Stimulated activated CD8-positive, alpha-beta memory T cell treated with anti-CD3 and anti-CD28 coated beads, Interleukin-12 subunit alpha, Interleukin-12 subunit beta, amount 100 ng/mL, for 24 hours (primary cell): ENCODE data around the gene PDE4B.
"Not testable (repeated sequence)": the region's sequence is repeated elsewhere in the genome, so short reads cannot be mapped to it uniquely, and the experiment has no call there.

ENCODE experiments used
- DNase-seq: peaks from one replicate; pipeline ENCODE4 v3.0.0-alpha.2; 2020; ENCODE audit errors: extremely low read depth

PDE4B gene

DNA sequence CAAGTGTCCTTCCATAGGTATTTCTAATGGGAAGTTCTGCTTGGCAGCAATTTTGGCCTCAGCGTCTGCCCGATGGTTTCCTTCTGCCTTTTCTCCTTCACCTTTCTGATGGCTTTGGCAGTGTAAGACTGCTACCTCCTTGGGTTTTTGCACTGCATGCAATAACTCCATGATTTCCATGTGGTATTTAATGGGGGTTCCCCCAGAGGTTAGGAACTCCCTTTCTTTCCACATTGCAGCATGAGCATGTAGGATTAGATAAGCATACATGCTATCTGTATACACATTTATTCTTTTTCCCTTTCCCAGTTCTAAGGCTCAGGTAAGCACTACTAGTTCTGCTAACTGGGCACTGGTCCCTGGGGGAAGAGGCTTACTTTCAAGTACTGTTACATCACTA, 628.2 kb downstream of the PDE4B start:
- not testable (repeated sequence) for DNase-seq

DNA sequence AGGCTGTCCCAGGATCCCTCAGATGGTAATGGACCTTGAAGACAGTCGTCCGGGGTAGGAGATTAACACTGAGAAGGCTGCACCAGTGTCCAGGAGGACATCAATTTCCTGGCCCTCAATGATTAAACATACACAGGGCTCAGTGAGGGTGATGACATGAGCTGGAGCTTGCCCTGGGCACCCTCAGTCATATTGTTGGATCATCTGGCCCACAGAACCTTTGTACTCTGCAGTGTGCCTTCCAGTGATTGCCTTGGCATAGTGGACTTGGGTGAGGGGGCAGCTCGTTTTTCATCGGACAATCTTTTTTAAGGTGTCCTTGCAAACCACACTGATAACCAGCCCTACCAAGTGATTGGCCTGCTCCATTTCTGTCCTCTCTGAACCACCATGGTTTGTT, 630.1 kb downstream of the PDE4B start:
- no peak for DNase-seq
